ENCODE data around the gene ARHGAP12. TPM values are rescaled to one million over a fixed set of nuclear protein-coding genes. Genes with fewer than 3 reads are reported as not detected.
"Not testable (repeated sequence)": the region's sequence is repeated elsewhere in the genome, so short reads cannot be mapped to it uniquely, and the experiment has no call there.

The ARHGAP12 gene
- total RNA-seq, 1 experiment from 2014 or later = 51.9 TPM

DNA sequence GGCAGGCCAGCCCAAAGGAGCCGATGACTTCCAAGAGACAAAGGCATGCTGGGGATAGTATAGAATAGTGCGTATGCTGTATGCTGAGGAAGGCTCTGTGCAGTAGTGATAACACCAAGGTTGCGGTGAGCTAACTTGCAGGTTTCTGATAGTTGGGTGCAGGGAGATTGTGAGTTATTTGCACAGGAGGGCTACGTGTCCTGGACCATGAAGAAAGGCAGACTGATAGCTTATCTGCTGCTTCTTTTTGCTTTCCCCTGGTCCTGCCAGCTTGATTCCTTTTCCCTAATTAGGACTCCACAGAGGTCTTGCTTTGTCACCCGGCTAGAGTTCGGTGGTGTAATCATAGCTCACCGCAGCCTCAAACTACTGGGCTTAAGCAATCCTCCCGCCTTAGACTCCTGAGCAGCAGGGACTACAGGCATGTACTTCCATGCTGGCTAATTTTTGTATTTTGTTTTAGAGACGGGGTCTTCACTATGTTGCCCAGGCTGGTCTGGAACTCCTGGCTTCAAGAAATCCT is 43.9 kb upstream of the ARHGAP12 start:
- Histone ChIP-seq H3K4me3 (no peak overlapping the region), H4K20me1 (ENCODE audit: insufficient read depth) (no peaks in the 10 kb centered on the region), H3K27ac (no peak overlapping the region), H3K27me3 (ENCODE audit: insufficient read depth, low read depth) (no peaks in the 10 kb centered on the region), H3K79me2 (ENCODE audit: low read depth) (no peaks in the 10 kb centered on the region), H3F3A (ENCODE audit: insufficient read depth, low read depth) (0 out of 2 replicates have a peak, but pooled peaks cover 2% of the 10 kb centered on the region), H3K4me2 (no peak overlapping the region), H3K36me3 (ENCODE audit: low read depth) (no peaks in the 10 kb centered on the region), H3K4me1 (replicated peaks; ENCODE audit: insufficient read depth) (peaks cover 6% of the 10 kb centered on the region), H3K9me2 (ENCODE audit: insufficient read depth) (no peaks in the 10 kb centered on the region), H3K9me3 (ENCODE audit: insufficient read depth, low read depth) (no peaks in the 10 kb centered on the region), H2AFZ (no peak overlapping the region)
- DNase-seq = no peak
- intact Hi-C loops (cut with micrococcal nuclease; ENCODE audit: unreplicated experiment) = no loop called here
- CTCF ChIA-PET = no interaction called here
- TF ChIP-seq EZH2 (IDR thresholded peaks at IDR 0.05; ENCODE audit: low read depth) = no peak
- no TSS peak for BruUV-seq (replicated peaks)
- POLR2A ChIA-PET (ENCODE audit: unreplicated experiment) = no interaction called here

DNA sequence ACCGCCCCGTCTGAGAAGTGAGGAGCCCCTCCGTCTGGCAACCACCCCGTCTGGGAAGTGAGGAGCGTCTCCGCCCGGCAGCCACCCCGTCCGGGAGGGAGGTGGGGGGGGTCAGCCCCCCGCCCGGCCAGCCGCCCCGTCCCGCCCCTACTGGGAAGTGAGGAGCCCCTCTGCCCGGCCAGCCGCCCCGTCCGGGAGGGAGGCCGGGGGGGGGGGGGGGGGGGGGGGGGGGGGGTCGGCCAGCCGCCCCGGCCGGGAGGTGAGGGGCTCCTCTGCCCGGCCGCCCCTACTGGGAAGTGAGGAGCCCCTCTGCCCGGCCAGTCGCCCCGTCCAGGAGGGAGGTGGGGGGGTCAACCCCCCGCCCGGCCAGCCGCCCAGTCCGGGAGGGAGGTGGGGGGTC is 41.2 kb upstream of the ARHGAP12 start:
- H3K27ac ChIP-seq; H3K9me3 ChIP-seq (ENCODE audit: insufficient read depth, low read depth); H3K9me2 ChIP-seq (ENCODE audit: insufficient read depth); H3F3A ChIP-seq (ENCODE audit: insufficient read depth, low read depth); H3K4me1 ChIP-seq (replicated peaks; ENCODE audit: insufficient read depth); CTCF ChIA-PET; DNase-seq; H3K27me3 ChIP-seq (ENCODE audit: insufficient read depth, low read depth); POLR2A ChIA-PET (ENCODE audit: unreplicated experiment); intact Hi-C loops (cut with micrococcal nuclease; ENCODE audit: unreplicated experiment); H2AFZ ChIP-seq; H3K4me2 ChIP-seq; H3K36me3 ChIP-seq (ENCODE audit: low read depth); H4K20me1 ChIP-seq (ENCODE audit: insufficient read depth); H3K79me2 ChIP-seq (ENCODE audit: low read depth); BruUV-seq (replicated peaks); H3K4me3 ChIP-seq: not testable (repeated sequence)

DNA sequence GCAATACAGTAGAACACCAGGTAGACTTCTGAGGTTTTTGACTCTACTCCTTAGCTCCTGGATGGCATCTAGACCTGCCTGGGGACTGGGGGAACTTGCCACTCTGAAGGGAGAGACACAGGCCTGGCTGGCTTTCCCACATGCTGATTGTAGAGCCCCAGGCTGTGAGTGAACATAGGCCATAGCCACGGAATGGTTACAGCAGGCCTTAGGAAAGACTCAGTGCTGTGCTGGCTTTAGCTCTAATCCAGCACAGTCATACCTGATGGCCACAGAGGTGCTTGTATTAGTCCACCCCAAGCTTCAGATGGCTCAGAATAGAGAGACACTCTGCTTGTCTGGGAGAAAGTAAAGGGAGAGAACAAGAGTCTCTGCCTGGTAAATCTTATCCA is 35.0 kb upstream of the ARHGAP12 start:
- Histone ChIP-seq H3K27me3 (ENCODE audit: insufficient read depth, low read depth) (no peaks in the 10 kb centered on the region), H3K9me3 (ENCODE audit: insufficient read depth, low read depth) (no peaks in the 10 kb centered on the region), H4K20me1 (ENCODE audit: insufficient read depth) (no peaks in the 10 kb centered on the region), H3K9me2 (ENCODE audit: insufficient read depth) (no peaks in the 10 kb centered on the region), H3F3A (ENCODE audit: insufficient read depth, low read depth) (peaks cover 41% of the 10 kb centered on the region), H3K4me1 (replicated peaks; ENCODE audit: insufficient read depth) (peaks cover 65% of the 10 kb centered on the region), H3K27ac (peak overlapping the region; percentile 88), H3K79me2 (ENCODE audit: low read depth) (no peaks in the 10 kb centered on the region), H2AFZ (no peak overlapping the region; the same call in 1 of the 2 replicates), H3K4me2 (peak overlapping the region; percentile 75), H3K36me3 (ENCODE audit: low read depth) (no peaks in the 10 kb centered on the region), H3K4me3 (peak overlapping the region; percentile 32; the same call in 1 of the 2 replicates)
- TF ChIP-seq, protein P1, sequence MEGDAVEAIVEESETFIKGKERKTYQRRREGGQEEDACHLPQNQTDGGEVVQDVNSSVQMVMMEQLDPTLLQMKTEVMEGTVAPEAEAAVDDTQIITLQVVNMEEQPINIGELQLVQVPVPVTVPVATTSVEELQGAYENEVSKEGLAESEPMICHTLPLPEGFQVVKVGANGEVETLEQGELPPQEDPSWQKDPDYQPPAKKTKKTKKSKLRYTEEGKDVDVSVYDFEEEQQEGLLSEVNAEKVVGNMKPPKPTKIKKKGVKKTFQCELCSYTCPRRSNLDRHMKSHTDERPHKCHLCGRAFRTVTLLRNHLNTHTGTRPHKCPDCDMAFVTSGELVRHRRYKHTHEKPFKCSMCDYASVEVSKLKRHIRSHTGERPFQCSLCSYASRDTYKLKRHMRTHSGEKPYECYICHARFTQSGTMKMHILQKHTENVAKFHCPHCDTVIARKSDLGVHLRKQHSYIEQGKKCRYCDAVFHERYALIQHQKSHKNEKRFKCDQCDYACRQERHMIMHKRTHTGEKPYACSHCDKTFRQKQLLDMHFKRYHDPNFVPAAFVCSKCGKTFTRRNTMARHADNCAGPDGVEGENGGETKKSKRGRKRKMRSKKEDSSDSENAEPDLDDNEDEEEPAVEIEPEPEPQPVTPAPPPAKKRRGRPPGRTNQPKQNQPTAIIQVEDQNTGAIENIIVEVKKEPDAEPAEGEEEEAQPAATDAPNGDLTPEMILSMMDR (conservative IDR thresholded peaks at IDR 0.05) = no peak
- TF ChIP-seq EZH2 (IDR thresholded peaks at IDR 0.05; ENCODE audit: low read depth) = no peak
- intact Hi-C loops (cut with micrococcal nuclease; ENCODE audit: unreplicated experiment) = loop anchor here (5.0 kb wide), 1 partner anchor 36 kb away; the partner anchor contains the start of gene ARHGAP12
- no TSS peak for BruUV-seq (replicated peaks)
- ChIA-PET POLR2A (ENCODE audit: unreplicated experiment) (interaction anchor here (0.6 kb wide), 1 partner anchor 50 kb away, joined by 5 read pairs; no protein-coding TSS in a partner anchor), CTCF (no interaction called here)
- DNase-seq = peak in 1 of 2 experiments; percentile 55

DNA sequence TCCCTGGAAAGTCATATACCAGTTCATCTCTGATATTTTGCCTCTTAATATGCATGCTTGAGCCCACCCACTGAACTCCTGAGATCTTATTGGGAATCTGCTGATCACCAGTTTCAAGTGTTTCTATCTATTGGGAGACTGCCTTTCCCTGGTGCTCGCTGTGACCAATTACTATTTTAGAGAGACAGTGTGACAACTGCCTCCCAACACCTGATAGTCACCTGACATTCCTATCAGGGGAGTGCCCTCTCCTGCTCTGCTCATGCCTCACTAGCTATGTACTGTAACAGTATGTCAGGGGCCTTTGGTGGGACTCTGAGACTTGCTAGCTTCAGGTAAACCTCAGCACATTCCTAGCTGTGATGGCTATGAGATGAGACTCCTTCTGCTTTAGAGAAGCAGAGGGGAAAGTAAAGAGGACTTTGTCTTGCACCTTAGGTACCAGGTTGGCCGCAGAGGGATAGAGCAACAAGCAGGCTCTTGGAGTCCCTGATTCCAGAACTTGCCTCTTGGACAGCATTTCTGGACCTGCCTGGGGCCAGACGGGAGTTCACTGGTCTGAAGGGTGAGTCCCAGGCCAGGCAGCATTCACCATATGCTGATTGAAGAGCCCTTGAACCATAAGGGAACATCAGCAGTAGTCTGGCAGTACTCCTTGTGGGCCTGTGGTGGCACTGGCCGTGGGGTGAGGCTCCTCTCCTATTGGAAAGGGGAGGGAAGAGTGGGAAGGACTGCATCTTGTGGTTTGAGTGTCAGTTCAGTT is 34.4 kb upstream of the ARHGAP12 start:
- Histone ChIP-seq H3F3A (ENCODE audit: insufficient read depth, low read depth) (peaks cover 41% of the 10 kb centered on the region), H3K9me3 (ENCODE audit: insufficient read depth, low read depth) (no peaks in the 10 kb centered on the region), H3K4me2 (peak overlapping the region; percentile 75), H4K20me1 (ENCODE audit: insufficient read depth) (no peaks in the 10 kb centered on the region), H3K4me3 (peak overlapping the region; percentile 32; the same call in 1 of the 2 replicates), H3K4me1 (replicated peaks; ENCODE audit: insufficient read depth) (peaks cover 67% of the 10 kb centered on the region), H3K27ac (peak overlapping the region; percentile 88), H3K9me2 (ENCODE audit: insufficient read depth) (no peaks in the 10 kb centered on the region), H3K36me3 (ENCODE audit: low read depth) (no peaks in the 10 kb centered on the region), H2AFZ (no peak overlapping the region; the same call in 1 of the 2 replicates), H3K79me2 (ENCODE audit: low read depth) (no peaks in the 10 kb centered on the region), H3K27me3 (ENCODE audit: insufficient read depth, low read depth) (no peaks in the 10 kb centered on the region)
- ChIA-PET POLR2A (ENCODE audit: unreplicated experiment) (interaction anchor here (0.5 to 0.7 kb wide), 2 partner anchors 37 to 50 kb away, joined by 5 to 7 read pairs; no protein-coding TSS in a partner anchor), CTCF (no interaction called here)
- intact Hi-C loops (cut with micrococcal nuclease; ENCODE audit: unreplicated experiment) = loop anchor here (5.0 kb wide), 1 partner anchor 36 kb away; the partner anchor contains the start of gene ARHGAP12
- no peak for TF ChIP-seq EZH2 (IDR thresholded peaks at IDR 0.05; ENCODE audit: low read depth)
- TF ChIP-seq, protein P1 (conservative IDR thresholded peaks at IDR 0.05) = no peak
- peak; percentile 46 to 88 for DNase-seq
- BruUV-seq (replicated peaks) = TSS peak; percentile 86
